Endothelial cell of hepatic sinusoid (primary cell): Measurements from ENCODE around the gene COL25A1.

Experiments
- in situ Hi-C: cut with HindIII; loops from 2 replicates; pipeline ENCODE4 v1.10.0; 2017; ENCODE audit warnings: low sequenced_read_pairs

The COL25A1 gene

DNA sequence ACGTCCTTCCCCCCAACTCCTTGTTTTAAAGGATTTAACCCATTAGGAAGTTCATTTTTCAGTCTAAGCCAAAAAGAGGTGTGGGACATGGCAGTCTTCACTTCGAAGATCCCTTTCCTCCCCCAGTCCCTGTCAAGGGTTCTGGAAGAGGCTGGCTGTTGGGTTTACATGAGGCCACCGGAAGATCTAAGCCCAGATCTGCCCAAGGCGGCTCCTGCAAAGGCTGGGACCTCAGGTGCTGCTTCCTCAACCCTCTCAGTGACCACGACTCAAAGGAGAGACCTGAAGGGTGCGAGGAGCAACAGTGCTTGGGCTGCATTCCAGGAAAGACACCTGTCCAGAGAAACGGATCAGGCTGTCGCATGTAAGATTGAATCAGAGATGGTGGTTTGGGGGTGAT is 516.1 kb downstream of the COL25A1 start:
- in situ Hi-C loops, result no loop called here

DNA sequence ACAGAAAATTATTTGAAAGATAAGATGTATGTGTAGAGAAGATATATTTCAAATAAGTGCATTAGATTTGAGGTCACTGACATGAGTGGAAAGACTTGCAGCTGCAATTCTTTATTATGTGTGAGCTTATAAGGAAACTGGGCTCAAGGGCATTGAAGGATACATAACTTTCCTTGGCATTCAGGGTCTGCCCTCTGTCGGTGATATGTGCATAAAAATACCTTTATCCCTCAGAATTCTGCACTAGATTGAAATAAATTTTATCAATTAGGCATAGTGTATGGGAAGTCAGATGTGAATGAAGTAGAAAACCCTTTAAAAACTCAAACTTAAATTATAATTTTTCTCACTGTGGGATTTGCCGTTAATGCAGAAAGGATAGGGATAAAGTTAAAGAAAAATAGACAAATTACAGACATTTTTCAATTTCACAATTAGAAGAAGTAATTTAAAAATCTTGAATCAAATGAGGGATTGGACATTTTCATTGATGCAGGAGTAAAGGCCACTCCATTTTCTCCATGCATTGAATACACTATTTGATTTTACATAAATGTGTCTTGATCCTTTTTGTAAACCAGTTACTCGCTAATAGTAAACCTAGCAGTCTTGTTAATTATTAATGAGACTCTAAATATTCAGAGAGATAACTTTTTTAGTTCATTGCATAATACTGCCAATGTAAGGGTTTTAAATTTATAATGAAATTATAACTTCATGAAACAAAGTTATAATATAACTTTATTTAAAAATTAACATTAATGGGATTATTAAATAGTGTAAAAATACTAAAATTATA is 518.6 kb downstream of the COL25A1 start:
- in situ Hi-C loops, result no loop called here

DNA sequence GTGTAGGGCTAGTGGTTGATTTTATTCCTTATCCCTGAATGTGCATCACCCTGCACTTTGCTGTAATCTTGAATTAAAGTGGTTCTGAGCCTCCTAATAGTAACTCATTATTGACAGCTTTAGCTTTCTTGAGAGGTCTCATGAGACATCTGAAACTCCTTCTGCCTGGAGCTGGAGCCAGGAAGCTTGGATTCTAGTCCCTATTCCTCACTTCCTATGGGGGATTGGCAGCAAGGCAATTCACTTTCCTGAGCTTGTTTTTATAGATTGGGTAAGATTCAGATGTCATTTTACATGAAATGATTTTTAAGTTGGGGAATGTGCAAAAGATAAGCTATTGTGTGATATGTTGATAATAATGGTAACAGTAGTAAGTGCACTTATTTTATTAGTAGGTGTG is 522.5 kb downstream of the COL25A1 start:
- in situ Hi-C loops, result no loop called here

DNA sequence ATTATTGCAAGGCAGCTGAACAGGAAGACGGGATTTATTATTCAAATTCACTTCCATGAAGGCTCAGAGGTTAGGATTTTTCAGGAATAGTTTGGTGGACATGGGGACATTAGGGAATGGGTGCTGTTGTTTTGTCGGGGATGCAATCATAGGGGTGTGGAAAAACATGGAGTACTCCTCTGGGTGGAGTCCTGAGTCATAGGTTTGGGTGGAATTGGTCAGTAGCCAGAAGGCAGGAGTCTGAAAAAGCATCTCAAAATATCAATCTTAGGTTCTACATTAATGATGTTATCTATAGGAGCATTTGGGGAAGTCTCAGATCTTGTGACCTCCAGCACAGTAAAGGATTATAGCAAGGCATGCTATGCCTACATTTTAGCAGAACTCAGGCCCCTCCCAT is 525.1 kb downstream of the COL25A1 start:
- in situ Hi-C loops, result no loop called here

DNA sequence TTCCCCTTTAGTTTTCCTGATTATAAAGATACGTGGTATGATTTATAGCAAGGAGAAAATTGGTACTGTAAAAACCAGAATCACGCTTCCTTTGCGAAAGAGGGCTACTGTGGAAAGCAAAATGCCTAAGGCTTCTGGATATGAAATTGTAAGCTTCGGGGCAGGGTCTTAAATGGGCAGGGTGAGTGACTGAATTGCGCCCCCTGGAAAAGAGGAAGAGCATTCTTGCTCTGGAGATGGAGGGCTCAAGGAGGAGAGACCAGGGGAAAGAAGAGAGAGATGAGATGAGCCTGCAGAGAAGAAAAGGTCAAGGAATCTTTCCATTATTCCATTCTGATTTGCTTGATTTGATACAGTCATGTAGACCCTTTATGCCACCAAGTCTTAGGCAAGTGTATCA is 526.5 kb downstream of the COL25A1 start:
- in situ Hi-C loops, result no loop called here

DNA sequence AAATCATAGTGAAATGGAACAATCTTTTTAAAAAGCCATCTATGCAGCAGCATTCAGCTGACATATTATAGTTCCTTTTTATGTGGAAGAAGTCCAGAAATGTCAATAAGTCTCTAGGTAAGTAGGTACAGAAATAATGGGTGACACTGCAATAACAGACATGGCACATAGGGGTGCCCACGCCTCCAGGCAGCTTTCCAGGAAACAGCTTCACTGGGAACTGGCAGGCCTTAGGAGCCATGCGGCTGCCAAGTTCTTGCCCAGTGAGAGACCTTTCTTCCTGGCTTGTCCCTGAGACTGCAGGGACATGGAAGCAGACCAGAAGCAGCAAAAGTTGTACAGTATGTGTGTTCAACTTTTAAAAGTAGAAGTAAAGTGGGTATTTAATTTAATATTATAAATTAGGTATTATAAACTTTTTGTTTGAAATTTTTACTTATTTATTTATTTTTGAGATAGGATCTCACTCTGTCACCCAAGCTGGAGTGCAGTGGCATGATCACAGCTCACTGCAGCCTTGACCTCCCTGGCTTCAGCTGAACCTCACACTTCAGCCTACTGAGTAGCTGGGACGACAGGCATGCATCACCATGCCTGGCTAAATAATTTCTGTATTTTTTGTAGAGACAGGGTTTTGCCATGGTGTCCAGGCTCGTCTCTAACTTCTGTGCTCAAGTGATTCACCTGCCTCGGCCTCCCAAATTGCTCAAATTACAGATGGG is 527.5 kb downstream of the COL25A1 start:
- in situ Hi-C loops, result no loop called here

DNA sequence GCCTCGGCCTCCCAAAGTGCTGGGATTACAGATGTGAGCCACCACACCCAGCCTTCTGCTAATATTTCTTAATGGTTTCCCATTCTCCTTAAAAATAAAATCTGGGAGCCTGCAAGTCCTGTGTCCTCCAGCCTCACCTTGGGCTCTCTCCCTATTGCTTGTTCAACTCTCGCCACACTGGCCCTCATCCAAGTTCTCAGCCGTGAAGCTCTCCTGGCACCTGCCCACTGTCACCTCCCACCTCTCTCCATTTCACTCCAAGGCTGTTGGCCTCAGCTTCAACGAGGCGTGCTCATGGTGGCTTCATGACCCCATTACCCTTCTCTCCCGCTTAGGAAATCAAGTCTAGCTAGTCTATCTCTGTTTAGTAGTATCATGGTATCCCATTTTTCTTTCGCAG is 530.1 kb downstream of the COL25A1 start:
- in situ Hi-C loops, result no loop called here

DNA sequence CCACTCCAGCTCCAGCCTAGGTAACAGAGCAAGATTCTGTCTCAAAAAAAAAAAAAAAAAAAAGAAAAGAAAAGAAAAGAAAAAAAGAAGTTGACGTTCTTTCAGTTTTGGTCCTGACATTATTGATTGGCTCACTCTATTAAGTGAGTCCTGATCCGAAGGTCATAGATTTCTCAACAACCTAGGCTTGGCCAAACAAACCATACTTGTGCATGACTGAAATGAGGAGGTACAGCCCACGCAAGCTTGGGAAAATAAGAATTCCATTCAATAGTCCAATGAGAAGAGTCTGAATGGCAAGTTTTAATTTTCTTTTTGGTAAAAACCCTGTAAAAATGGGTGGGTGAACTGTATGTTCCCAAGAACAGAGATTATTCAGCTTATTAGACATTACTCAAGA is 536.4 kb downstream of the COL25A1 start:
- in situ Hi-C loops, result no loop called here

DNA sequence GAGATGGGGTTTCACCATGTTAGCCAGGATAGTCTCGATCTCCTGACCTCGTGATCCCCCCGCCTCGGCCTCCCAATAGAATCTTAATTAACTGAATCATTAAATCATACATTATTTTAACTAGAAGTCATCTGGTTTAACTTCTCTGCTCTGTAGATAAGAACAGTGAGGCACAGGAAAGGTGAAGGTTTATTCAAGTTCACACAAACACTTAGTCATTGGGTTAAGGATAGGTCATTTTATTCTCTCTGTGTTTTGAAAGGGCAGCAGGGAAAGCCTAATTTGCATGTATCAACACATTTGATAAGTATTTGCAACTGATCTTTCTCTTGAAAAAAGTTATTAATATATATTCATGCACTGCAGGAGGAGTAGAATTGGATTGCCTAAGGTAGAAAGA is 538.5 kb downstream of the COL25A1 start:
- in situ Hi-C loops, result no loop called here

DNA sequence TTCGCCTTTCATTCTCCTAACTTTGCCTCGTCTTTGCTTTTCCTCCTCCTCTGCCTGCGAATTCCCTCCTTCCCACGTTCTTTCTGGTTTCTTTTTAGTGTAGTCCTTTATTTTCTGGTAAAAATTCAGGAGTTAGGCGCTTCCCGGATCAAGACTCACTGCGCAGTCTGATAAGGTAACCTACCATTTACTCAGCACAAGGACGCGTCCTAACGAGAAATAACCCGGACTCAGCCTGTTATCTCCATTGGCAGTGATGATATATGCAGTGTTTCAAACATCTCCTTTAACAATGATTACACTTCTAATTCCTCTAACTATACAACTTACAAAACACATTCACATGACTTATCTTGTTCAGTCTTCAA is 539.2 kb downstream of the COL25A1 start:
- in situ Hi-C loops, result no loop called here

DNA sequence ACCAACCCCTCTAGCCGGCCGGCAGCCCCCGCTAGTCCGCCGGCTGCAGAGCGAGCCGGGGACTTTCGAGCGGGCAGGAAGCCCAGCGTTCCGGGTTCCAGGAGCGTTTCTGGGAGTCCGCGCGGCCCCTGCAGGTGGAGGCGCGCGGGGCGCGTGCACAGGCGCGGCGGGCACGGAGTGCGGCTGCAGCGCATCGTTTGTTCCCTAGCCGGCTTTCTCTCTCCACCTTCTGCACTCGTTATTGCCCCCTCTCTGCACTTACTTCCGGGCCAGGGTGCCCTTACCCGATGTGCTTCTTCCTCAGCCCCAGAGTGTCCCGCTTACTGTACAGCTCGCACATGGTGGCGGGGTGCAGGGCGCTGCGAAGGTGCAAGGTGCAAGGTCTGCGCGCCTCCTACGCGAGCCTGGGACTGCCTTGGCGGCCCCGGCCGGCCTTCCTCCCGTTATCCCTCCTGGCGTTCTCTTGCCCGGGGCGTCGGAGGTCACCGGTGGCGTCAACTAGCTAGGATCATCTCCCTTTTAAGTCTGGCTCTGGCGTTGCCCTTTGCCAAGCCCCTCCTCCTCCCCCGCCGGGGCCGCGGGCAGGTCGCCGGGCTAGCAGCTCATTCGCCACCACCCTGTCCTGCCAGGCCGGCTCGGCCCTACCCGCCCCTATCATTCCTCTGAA is 539.8 kb downstream of the COL25A1 start, which contains the start of gene ETNPPL:
ETNPPL (minus strand) TSS at position 495 of the 667 bp plus-strand sequence; CDS start at position 340, 155 bp downstream.
- in situ Hi-C loops, result no loop called here
